Hepatocyte (in vitro differentiated cells): ENCODE data around the gene FMN1.

Source experiments
- EZH2phosphoT487 ChIP-seq: fragments of 200-600 bp; sonication (generic); IDR thresholded peaks from one replicate; pipeline ENCODE4 v1.6.1; 2018; ENCODE audit warnings: antibody characterized with exemption, mild to moderate bottlenecking, low read depth, moderate library complexity; ENCODE audit not compliant: unreplicated experiment, severe bottlenecking
- TF ChIP-seq, protein P1 (sequence below): fragments of 200-600 bp; sonication (generic); IDR thresholded peaks from 2 replicates; pipeline ENCODE4 v1.5.1; 2016; ENCODE audit warnings: antibody characterized with exemption, mild to moderate bottlenecking; ENCODE audit not compliant: poor library complexity

DNA sequence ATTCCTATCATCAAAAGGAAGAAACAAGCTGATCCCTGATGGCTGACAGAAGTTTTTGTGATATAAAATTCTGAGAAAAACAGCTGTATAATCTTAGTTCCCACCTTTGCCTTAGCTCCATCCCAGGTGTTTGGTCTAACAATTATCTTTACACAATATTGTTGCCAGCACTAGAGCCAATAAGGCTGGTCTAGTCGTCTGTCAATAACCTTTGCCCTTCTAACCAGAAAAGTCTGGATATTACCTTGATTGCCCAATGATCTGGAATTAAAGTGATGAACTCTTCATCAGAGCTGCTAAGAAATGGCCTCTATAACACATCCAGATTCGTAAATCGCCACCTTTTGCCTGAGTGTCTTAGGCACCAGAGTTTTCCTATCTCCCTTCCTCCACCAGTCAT is 98.4 kb downstream of the FMN1 start:
- TF ChIP-seq, protein P1, sequence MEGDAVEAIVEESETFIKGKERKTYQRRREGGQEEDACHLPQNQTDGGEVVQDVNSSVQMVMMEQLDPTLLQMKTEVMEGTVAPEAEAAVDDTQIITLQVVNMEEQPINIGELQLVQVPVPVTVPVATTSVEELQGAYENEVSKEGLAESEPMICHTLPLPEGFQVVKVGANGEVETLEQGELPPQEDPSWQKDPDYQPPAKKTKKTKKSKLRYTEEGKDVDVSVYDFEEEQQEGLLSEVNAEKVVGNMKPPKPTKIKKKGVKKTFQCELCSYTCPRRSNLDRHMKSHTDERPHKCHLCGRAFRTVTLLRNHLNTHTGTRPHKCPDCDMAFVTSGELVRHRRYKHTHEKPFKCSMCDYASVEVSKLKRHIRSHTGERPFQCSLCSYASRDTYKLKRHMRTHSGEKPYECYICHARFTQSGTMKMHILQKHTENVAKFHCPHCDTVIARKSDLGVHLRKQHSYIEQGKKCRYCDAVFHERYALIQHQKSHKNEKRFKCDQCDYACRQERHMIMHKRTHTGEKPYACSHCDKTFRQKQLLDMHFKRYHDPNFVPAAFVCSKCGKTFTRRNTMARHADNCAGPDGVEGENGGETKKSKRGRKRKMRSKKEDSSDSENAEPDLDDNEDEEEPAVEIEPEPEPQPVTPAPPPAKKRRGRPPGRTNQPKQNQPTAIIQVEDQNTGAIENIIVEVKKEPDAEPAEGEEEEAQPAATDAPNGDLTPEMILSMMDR = no peak
- TF ChIP-seq EZH2phosphoT487 = no peak
